ENCODE results near the gene MAP6D1. TPM values are rescaled to one million over a fixed set of nuclear protein-coding genes. Genes with fewer than 3 reads are reported as not detected.
A peak's percentile ranks its signal among the peaks of the same experiment; 100 is the strongest.

Gene MAP6D1
- total and polyA plus RNA-seq, 10 donors: 0.77 to 3.1 (median 1.7) TPM; not detected in 1

DNA sequence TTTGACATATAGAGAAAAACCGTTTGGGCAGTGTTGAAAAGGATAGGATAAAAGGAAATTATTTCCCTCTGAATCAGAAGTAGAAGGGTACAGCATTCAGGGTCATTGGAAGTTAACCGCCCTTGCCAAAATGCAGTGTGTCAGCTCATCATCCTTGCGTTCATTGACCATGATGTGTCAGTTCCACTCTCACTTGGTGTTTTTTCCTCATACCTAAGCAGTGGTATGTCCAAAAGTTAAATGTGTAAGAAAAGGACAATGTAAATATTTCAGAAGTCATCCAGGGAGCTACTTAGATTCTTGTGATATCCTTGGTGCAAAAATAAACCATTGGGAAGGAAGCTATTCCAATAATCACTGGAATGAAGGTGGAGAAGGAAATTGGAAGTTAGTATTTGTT, 50.7 kb downstream of the MAP6D1 start:
- TF ChIP-seq POLR2A (IDR thresholded peaks at IDR 0.05) (no peak), POLR2AphosphoS5 (IDR thresholded peaks at IDR 0.05) (no peak)
- TF ChIP-seq, protein P1, sequence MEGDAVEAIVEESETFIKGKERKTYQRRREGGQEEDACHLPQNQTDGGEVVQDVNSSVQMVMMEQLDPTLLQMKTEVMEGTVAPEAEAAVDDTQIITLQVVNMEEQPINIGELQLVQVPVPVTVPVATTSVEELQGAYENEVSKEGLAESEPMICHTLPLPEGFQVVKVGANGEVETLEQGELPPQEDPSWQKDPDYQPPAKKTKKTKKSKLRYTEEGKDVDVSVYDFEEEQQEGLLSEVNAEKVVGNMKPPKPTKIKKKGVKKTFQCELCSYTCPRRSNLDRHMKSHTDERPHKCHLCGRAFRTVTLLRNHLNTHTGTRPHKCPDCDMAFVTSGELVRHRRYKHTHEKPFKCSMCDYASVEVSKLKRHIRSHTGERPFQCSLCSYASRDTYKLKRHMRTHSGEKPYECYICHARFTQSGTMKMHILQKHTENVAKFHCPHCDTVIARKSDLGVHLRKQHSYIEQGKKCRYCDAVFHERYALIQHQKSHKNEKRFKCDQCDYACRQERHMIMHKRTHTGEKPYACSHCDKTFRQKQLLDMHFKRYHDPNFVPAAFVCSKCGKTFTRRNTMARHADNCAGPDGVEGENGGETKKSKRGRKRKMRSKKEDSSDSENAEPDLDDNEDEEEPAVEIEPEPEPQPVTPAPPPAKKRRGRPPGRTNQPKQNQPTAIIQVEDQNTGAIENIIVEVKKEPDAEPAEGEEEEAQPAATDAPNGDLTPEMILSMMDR (IDR thresholded peaks at IDR 0.05 in 8 of 11, conservative IDR thresholded peaks at IDR 0.05 in 3 of 11): no peak
- Histone ChIP-seq H3K27me3 (replicated peaks in 1 of 7) (no peaks in the 10 kb centered on the region), H3K9me3 (no peaks in the 10 kb centered on the region), H3K4me1 (peaks cover 0 to 17% (median 3%) of the 10 kb centered on the region in 6 donors), H3K27ac (no peak overlapping the region), H3K4me3 (no peak overlapping the region), H3K36me3 (peaks cover 5 to 94% (median 65%) of the 10 kb centered on the region in 6 donors)
- intact Hi-C loops (cut with DNase I; ENCODE audit: low total_unique reads): no loop called here
- no peak for DNase-seq
- 72 to 96% (median 88%) methylated on average over 3 of the region's 3 CpGs for WGBS, 5 donors

DNA sequence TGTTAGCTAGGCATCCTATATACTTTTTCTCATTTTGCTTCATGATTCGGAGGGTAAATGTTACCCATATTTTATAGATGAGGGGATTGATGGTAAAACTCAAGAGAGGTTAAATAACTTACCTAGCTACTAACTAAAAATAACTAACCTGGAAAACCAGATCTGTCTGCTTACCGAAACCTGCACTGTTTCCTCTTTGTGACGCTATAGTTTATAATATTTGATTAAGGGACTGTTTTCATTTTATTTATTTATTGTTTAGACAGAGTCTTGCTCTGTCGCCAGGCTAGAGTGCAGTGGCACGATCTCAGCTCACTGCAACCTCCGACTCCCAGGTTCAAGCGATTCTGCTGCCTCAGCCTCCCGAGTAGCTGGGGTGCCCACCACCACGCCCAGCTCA, 55.9 kb downstream of the MAP6D1 start:
- Histone ChIP-seq H3K4me1 (peaks cover 0 to 27% (median 8%) of the 10 kb centered on the region in 6 donors), H3K4me3 (no peak overlapping the region), H3K27ac (no peak overlapping the region), H3K9me3 (no peaks in the 10 kb centered on the region), H3K27me3 (replicated peaks in 1 of 7) (no peaks in the 10 kb centered on the region), H3K36me3 (peaks cover 0 to 69% (median 20%) of the 10 kb centered on the region in 6 donors)
- 97 to 98% (median 98%) methylated on average over 9 of the region's 9 CpGs for WGBS, 5 donors
- intact Hi-C loops (cut with DNase I; ENCODE audit: low total_unique reads): loop anchor here (5.0 to 10.0 kb wide), 2 partner anchors 297 to 645 kb away; no protein-coding TSS in a partner anchor
- DNase-seq: no peak
- TF ChIP-seq POLR2A (IDR thresholded peaks at IDR 0.05) (no peak), POLR2AphosphoS5 (IDR thresholded peaks at IDR 0.05) (no peak)
- TF ChIP-seq, protein P1 (IDR thresholded peaks at IDR 0.05 in 8 of 11, conservative IDR thresholded peaks at IDR 0.05 in 3 of 11): no peak

DNA sequence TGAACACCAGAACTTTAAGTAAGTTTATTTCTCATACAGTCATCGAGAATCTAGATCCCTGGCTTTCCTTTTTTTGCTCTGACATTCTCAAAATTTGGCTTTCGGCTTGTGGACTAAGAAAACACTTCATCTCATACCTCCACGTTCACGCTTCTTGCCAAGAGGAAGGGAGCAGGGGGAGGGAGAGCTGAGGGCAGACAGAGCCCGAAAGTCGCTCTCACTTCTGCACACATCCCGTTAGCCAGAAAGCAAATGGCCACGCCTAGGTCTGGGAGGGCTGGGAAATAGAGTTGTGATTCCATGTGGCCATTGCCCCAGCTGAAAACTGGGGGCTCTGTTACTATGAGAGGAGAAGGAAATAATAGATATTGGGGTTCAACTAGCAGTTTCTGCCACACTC, 57.3 kb downstream of the MAP6D1 start:
- no peak for DNase-seq
- intact Hi-C loops (cut with DNase I; ENCODE audit: low total_unique reads): loop anchor here (5.0 to 10.0 kb wide), 2 partner anchors 296 to 643 kb away; no protein-coding TSS in a partner anchor
- Histone ChIP-seq H3K4me1 (peaks cover 0 to 29% (median 8%) of the 10 kb centered on the region in 6 donors), H3K27me3 (replicated peaks in 1 of 7) (no peaks in the 10 kb centered on the region), H3K27ac (no peak overlapping the region), H3K36me3 (peaks cover 0 to 69% (median 14%) of the 10 kb centered on the region in 6 donors), H3K9me3 (no peaks in the 10 kb centered on the region), H3K4me3 (no peak overlapping the region)
- no peak for TF ChIP-seq POLR2AphosphoS5 (IDR thresholded peaks at IDR 0.05)
- TF ChIP-seq, protein P1 (IDR thresholded peaks at IDR 0.05 in 8 of 11, conservative IDR thresholded peaks at IDR 0.05 in 3 of 11): no peak
- no peak for TF ChIP-seq POLR2A (IDR thresholded peaks at IDR 0.05)
- 91 to 95% (median 91%) methylated on average over 8 of the region's 8 CpGs for WGBS, 5 donors

DNA sequence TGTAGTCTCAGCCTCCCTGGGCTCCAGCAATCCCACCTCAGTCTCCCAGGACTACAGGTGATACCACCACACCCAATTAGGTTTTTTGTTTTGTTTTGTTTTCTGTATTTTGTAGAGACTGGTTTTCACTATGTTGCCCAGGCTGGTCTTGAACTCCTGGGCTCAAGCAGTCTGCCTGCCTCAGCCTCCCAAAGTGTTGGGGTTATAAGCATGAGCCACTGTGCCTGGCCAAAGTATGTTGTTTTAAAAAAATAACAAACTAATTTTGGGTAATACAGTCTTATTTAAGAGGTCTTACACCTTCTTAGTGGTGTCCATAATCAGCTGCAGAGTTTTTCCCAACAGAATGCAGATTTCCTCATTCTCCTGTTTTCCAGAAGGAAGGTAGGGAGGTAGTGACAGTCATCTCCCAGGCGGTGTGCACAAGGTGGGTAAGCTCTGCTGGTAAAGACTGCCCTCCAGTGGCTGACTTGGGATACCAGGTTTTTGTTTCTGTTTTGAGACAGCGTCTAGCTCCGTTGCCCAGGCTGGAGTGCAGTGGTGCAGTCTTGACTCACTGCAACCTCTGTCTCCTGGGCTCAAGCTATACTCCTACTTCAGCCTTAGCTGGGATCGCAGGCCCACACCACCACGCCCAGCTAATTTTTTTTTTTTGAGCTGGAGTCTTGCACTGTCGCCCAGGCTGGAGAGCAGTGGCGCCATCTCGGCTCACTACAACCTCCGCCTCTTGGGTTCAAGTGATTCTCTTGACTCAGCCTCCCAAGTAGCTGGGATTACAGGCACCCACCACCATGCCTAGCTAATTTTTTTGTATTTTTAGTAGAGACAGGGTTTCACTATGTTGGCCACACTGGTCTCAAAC, 58.4 kb downstream of the MAP6D1 start:
- Histone ChIP-seq H3K4me1 (peaks cover 0 to 29% (median 8%) of the 10 kb centered on the region in 6 donors), H3K4me3 (no peak overlapping the region), H3K9me3 (no peaks in the 10 kb centered on the region), H3K27me3 (replicated peaks in 1 of 7) (no peaks in the 10 kb centered on the region), H3K36me3 (peaks cover 0 to 69% (median 20%) of the 10 kb centered on the region in 6 donors), H3K27ac (no peak overlapping the region)
- intact Hi-C loops (cut with DNase I; ENCODE audit: low total_unique reads): loop anchor here (5.0 to 10.0 kb wide), 2 partner anchors 295 to 642 kb away; no protein-coding TSS in a partner anchor
- peak; percentile 78 for DNase-seq
- 66 to 73% (median 67%) methylated on average over 9 of the region's 9 CpGs for WGBS, 5 donors
- TF ChIP-seq, protein P1 (IDR thresholded peaks at IDR 0.05 in 8 of 11, conservative IDR thresholded peaks at IDR 0.05 in 3 of 11): peak; percentile 49 to 84 (median 77)
- TF ChIP-seq POLR2A (IDR thresholded peaks at IDR 0.05): no peak
- no peak for TF ChIP-seq POLR2AphosphoS5 (IDR thresholded peaks at IDR 0.05)
